Activated T-helper 1 cell treated with Interleukin-2 at 50 U/mL for 16 hours (primary cell): Measurements from ENCODE around the gene LHX5.

Experiments
- DNase-seq: peaks from one replicate; pipeline ENCODE4 v3.0.0-alpha.2; 2020; ENCODE audit warnings: low read depth

Gene LHX5

DNA sequence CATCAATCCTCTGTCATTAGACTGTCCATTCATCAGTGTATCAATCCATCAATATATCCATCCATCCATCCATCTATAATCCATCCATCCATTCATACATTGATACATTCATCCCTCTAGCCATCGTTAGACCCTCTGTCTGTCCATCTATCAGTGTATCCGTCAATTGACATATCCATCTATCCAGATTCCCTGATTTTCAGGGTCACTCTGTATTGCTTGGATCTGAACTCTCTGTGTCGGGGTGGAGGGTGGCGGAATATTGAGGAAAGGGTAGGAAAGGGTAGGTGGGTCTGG lies 32.4 kb downstream of the LHX5 start:
- DNase-seq: no peak

DNA sequence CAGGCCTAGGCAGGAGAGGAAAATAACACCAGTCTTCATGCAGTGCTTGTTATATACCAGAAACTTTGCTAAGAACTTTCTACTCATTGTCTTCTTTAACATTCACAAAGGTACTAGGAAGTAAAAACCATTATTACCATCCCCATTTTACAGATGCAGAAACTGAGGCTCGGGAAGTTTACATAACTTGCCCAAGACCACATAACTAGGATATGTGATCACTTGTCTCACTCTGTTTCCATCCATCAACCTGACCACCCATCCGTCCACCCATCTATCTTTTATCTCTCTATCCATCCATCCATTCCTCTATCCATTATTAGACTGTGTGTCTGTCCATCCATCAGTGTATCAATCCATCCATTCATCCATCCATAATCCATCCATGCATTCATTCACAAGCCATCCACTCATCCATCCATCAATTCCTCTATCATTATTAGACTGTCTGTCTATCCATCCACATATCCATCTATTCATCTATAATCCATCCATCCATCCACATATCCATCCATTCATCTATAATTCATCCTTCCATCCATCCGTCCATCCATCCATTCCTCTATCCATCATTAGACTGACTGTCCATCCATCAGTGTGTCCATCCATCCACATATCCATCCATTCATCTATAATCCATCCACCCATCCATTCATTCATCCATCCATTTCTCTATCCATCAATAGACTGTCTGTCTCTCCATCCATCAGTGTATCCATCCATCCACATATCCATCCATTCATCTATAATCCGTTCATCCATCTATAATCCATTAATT lies 33.0 kb downstream of the LHX5 start:
- DNase-seq: no peak

DNA sequence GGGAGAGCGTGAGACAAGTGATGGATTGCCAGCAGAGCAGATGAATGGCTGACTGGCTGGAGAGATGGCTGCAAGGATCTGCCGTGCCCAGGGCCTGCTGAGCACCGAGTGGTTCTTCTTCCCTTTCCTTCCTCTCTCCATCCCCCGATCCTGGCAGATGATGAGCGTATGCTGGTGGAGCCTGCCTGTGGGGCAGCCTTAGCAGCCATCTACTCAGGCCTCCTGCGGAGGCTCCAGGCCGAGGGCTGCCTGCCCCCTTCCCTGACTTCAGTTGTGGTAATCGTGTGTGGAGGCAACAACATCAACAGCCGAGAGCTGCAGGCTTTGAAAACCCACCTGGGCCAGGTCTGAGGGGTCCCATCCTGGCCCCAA lies 34.0 kb downstream of the LHX5 start:
- DNase-seq: no peak

DNA sequence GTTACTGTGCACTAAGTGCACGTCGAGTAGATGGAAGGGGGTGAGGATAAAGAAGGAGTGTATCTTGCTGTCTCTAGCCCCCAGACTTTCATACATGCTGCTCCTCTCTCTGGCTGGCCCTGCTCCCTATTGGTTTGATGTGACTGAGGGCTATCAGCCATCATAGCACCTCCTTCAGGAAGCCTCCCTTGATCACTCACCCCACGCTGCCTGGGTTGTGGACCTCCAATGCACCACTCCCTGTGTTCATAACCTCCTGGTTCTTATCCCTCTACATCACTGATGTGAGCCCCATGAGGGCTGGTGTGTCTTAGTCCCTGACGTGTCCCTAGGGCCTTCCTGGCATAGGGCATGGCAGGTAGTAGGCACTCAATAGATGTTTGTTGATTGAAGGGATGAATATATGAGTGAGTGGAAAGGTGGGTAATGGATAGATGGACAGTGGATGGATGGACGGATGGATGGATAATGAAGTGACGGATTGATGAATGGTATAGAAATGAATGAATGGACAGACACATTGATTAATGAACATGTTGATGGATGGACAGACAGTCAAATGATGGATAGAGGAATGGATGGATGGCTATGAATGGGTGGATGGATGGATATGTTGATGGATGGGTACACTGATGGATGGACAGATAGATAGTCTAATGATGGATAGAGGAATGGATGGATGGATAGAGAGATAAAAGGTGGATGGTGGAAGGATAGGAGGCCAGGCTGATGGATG lies 34.5 kb downstream of the LHX5 start:
- no peak for DNase-seq

DNA sequence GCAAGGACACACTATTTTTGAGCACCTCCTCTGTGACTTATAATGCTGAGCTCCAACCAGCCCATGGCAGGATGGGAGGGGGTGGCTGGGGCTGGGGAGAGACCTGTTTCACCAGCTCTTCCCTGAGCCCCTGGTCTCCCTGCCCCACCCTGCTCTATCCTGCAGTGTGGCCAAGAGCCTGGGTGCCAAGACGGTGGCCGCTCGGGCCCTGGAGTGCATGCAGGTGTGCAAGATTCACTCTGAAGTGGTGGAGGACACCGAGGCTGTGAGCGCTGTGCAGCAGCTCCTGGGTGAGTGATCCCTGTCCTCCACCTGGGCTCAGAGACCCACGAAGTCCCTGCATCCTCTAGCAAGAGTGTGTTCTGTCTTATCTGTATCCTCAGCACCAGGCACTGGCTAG lies 35.1 kb downstream of the LHX5 start:
- DNase-seq: no peak

DNA sequence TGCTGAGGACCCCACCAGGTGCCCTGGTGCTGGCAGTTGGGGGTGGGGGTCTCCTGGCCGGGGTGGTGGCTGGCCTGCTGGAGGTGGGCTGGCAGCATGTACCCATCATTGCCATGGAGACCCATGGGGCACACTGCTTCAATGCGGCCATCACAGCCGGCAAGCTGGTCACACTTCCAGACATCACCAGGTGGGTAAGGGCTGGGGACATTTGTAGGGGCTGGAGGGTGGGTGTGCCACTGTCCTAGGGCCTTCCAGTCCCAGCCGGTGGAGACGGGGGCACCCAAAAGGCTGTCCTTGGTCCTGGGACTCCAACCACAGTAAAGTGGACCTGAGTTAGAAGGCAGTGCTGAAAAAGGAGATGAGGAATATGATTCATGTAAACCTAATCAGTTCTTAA lies 36.3 kb downstream of the LHX5 start:
- no peak for DNase-seq

DNA sequence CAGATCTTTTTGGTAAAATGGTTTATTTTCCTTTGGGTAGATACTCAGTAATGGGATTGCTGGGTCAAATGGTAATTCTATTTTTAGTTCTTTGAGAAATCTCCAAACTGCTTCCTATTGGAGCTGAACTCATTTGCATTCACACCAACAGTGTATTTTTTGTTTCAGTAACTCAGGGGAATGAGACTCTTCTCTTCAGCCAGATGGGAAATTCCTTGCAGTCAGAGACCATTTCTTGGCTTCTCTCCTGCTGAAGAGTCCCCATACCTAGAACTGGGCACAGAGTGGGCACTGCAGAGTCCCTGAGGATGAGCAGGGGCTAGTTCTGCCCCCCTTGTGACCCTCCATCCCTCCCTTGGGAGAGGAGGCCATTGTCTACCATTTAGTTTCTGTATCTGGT lies 38.7 kb downstream of the LHX5 start:
- no peak for DNase-seq

DNA sequence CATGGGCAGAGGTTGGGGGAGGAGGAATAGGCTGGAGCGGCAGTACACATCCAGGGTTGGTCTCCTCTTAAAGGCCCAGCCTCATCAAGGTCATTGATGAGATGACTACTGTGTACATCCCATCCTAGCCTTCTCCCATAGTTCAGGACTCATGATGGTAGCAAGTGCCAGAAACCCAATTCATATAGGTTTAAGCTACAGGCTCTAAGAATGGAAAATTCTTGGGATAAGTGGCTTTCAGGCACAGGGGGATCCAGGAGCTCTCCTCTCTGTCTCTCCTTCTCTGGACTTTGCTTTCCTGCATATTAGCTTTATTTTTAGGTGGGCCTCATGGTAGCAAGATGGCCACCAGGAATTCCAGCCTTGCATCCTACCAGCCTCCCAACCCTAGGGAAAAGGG lies 43.2 kb downstream of the LHX5 start:
- DNase-seq: no peak

DNA sequence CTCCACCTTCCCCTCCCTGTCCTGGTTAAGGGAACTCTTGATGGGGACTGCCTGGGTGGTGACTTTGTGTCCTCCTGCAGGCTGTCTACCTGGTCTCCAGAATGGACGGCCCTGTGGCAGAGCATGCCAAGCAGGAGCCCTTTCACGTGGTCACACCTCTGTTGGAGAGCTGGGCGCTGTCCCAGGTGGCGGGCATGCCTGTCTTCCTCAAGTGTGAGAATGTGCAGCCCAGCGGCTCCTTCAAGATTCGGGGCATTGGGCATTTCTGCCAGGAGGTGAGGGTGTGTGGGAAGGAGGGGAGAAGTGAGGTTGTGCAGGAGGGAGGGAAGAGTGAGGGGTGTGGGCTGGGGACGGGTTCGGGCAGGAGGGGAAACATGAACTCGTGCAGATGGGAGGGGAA lies 43.8 kb downstream of the LHX5 start:
- no peak for DNase-seq

DNA sequence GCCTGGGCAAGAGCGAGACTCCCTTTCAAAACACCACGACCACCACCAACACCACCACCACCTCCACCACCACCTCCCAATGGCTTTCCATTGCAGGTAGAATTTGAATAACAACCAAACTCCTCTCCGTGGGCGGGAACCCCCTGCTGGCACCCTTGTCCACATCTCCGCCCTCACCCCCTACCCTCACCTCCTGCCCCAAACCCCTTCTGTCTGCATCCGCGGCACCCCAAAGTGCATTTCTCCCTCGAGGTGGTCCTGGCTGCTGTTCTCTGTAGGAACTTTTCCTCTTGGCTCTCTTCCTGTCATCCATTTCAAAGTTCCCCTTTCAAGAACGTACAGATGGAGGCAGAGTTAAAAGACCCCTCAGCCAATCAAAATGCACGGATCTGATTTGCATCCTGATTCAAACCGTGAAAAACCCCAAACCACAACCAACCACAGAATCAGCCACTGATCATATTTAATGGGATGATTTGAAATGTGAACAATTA lies 45.7 kb downstream of the LHX5 start:
- no peak for DNase-seq

DNA sequence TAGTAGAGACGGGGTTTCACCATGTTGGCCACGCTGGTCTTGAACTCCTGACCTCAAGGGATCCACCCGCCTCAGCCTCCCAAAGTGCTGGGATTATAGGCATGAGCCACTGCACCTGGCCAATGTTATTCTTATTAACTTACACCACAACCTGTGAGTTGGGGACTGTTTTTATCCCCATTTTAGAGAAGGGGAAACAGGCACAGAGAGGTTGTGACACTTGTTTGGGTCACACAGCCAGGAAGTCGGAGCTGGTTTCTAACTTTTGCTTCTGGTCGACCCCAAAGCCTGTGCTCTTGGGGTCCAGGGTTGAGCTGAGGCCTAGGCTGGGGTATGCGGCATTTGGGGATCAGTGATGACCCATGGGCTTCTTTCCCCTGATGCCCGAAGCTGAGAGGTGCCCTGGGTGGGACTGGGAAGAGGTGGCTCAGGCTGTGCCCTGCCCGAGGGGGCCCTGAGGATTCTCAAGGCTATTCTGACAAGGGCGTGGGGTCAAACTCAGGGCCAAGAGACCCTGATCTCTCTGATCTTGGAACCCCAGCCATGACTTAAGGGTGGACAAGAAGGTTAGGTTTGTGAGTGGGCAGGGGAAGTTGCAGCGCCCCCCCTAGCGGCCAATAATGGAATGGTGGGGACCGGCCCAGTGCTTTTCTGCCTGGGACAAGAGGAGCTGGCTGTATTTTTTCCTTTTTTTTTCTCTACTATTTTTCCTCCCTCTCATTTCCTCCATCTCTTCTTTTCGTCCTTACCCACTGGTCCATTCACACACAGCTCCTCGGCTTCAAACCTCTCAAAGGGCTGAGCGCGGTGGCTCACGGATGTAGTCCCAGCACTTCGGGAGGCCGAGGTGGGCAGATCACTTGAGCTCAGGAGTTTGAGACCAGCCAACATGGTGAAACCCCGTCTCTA lies 46.5 kb downstream of the LHX5 start:
- peak; percentile 17 for DNase-seq

DNA sequence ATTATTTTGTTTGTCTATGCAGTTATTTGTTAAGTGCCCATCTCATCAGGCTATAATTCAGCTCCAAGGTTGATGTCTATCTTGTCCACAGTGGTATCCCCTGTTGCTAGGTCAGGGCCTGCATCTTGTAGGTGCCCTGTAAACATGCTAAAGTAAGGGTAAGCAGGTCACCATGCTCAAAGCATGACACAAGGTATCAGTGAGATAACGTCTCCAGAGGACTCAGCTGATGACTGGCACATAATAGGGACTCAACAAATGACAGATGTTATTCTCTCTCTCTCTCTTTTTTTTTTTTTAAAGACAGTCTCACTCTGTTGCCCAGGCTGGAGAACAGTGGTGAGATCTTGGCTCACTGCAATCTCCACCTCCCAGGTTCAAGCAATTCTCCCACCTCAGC lies 47.2 kb downstream of the LHX5 start:
- DNase-seq: no peak

DNA sequence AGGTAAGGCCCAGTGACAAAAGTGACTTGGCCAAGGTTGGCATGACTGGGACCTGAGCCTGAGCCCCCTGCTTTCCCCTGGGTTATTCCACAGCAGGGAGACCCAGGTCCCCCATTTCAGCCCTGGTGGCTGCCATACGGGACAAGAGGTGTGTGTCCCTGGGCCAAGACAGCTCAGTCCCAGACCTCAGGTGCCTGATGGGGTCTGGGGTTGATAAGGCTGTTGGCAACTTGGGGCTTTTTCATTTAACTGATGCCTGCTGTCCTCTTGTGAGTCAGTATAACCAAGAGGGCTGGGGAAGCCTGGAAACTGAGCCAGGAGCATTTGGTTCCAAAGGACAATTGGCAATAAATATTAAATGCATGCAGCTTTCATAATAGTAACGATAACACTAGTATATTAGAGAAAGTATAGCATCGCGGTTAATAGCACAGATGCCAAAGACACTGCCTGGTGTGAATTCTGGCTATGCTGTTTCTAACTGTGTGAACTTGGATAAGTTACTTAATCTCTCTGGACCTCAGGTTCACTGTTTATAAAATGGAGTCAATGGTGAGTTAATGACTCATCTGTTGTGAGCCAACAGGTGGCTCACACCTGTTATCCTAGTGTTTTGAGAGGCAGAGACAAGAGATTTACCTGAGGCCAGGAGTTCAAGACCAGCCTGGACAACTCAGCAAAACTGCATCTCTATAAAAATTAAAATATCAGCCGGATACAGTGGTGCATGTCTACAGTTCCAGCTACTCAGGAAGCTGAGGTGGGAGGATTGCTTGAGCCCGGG lies 48.6 kb downstream of the LHX5 start:
- no peak for DNase-seq

DNA sequence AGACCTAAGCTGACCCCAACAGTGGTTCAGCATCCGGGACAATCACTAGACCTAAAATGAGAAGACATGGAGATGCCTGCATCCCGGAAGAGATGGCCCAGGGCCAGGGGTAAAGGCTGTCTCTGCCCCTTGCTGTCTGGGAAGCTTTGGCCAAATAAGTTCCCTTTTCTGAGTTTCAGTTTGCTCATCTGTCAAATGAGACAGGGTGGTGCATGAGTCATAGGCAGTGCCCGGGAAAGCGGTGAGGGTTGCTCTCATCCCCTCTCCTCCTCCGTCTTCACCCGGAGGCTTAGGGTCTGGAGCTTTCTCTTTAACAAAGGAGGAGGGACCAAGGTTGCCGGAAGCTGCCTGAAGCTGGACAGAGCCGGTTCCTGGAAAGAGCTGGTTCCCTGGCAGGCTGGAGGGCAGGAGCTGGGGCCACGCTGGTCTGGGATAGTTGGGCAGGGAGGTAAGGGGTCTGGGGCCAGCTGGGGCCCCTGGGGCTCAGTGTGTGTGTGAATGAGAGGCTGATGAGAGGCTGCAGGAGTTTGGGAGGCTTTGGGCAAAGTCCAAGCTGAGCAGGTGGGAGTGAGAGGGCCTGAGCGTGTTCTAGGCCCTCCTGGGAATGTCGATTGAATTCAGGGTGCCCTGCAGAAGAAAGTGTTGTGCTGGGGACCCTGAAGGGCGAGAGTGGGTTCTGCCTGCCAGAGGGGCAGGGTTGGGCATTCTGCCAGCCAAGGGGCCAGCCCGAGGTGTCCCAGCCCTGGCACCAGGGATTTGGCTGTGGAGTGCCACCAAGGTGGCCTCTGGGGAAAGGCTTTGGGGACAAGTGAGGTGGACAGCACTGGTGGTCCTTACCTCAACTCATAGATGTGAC lies 49.4 kb downstream of the LHX5 start, which contains the start of gene SDSL:
Gene SDSL, plus strand, starts transcription at position 351 of the 856 bp plus-strand sequence. CDS start 5,603 bp downstream, outside the sequence.
- DNase-seq: no peak

DNA sequence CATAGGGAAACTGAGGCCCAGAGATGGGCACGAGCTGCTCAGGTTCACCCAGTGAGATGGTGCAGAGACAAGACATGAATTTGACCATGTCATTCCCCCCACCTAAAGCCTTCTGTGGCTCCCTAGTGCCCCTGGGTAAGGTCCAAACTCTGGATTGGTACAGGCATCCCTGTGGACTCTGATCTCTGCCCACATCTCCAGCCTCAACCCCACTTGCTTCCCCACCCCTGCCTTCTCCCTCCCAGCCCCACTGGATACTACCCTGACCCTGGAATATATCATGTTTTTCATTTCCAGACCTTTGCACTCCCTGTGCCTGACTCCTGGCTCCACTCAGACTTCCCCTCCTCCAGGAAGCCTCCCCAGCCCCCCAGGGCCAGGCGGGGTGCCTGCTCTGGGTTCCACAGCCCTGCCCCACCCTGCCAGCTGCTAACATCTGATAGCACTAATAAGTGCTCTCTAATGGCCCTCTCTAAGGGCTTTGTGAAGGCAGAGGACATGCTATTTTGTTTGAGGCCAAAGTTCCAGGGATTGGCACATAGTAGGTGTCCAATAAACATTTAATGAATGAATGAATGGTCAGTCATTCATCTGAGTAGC lies 50.6 kb downstream of the LHX5 start:
- no peak for DNase-seq

DNA sequence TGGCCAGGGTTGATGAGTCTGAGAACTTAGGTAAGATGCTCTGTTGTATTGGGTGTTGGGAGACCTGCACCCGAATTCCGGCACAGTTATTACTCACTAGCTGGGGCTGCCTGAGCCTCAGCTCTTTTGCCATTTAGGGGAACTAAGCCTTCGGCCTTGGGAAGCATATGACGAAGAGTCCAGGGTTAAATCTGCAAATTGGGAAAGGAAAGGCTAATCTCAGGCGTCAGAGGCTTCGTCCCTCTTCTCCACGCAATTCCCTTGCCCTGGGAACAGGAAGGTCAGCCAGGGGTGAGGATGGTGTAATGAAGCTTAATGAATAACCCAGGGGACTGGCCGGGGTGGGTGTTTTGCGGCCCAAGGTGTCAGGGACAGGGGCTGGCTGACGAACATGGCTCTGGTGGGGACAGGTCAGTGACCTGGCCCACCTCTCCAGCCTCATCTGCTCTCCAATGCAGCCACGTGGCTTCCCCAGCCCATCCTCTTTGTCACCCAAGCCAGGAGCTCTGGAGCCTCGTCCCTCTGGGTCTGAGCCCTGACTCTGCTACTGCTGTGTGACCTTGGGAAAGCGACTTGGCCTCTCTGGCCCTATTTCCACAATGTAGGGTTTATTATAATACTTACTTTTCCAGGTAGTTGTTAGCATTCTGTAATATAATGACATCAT lies 53.3 kb downstream of the LHX5 start:
- DNase-seq: no peak

DNA sequence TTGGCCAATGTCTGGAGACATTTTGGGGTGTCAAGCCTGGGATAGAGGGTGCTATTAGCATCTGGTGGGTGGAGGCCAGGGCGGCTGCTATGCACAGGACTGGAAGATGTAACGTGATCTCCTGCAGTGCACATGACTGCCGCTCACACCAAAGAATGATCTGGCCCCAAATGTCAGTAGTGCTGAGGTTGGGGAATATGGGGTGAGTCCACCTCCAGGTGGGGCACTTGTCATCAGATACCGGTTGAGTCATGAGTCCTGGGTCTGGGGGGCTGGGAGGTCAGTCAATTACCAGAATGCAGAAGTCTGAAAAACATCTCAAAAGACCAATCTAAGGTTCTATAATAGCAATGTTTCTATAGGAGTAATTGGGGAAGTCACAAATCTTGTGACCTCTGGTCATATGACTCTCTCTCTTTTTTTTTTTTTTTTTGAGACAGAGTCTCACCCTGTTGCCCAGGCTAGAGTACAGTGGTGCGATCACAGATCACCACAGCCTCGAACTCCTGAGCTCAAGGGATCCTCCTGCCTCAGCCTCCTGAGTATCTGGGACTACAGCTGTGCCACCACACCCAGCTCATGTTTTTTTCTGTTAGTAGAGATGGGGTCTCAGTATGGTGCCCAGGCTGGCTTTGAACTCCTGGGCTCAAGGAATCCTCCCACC lies 55.4 kb downstream of the LHX5 start:
- no peak for DNase-seq

DNA sequence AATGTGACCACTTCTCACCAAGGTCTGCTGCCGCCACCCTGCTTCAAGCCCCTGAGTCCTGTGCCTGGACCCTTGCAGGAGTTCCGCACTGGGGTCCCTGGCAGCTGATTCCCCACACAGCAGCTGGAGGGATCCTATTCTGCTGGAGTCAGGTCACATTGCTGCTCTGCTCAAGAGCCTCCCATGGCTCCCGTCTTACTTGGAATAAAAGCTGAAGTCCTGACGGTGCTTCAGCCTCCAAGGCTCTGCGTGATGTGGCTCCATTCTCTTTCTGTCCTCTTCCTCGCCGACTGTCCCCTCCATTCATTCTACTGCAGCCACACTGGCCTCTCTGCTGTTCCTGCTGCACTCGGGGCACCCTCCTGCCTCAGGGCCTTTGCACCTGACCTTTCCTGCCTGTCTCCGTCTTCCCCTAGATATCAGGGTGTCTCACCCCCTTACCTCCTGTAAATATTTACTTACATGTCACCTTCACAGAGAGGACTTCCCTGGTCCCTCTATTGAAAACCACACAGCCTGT lies 57.1 kb downstream of the LHX5 start:
- DNase-seq: no peak

DNA sequence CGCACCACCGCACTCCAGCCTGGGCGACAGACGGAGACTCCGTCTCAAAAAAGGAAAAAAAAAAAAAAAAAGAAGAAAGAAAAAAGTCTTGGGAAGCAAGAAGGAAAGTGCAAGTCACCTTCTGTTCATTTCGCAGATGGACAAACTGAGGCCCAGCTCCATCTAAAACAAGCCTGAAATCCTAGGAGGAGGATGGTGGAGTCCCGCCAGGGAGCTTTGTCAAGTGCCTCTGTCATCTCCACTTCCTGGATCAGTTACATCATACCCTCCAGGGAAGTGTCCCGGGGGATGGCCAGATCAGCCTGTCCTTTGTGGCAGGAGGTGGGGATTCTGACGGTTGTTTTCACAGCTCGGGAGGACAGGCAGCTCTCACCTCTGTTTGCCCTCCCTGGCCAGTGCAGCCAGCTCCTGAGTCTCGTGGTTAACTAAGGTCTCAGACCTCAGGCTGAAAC lies 58.2 kb downstream of the LHX5 start:
- no peak for DNase-seq
